Adipocyte (in vitro differentiated cells): ENCODE data around the gene NMNAT1.
A peak's percentile ranks its signal among the peaks of the same experiment; 100 is the strongest.

ENCODE experiments used
- DNase-seq: peaks from one replicate; pipeline ENCODE4 v3.0.0-alpha.2; 2015; ENCODE audit warnings: low read depth
- H3K27me3 ChIP-seq: replicated peaks from 2 replicates; pipeline ENCODE4 v1.7.0; 2013; ENCODE audit warnings: mild to moderate bottlenecking, low read length, moderate library complexity; ENCODE audit not compliant: control insufficient read depth, insufficient read depth
- H3K36me3 ChIP-seq: 2 replicates; pipeline ENCODE4 v1.7.0; 2013; ENCODE audit warnings: low read length, mild to moderate bottlenecking, moderate library complexity; ENCODE audit not compliant: control insufficient read depth, insufficient read depth, severe bottlenecking
- H3K4me1 ChIP-seq: 2 replicates; pipeline ENCODE4 v1.7.0; 2013; ENCODE audit warnings: mild to moderate bottlenecking, low read length, moderate library complexity; ENCODE audit not compliant: control insufficient read depth, insufficient read depth
- H3K4me3 ChIP-seq: 2 replicates; pipeline ENCODE4 v1.7.0; 2013; ENCODE audit warnings: mild to moderate bottlenecking, low read length, moderate library complexity
- H3K9ac ChIP-seq: 2 replicates; pipeline ENCODE4 v1.7.0; 2013; ENCODE audit warnings: mild to moderate bottlenecking, low read length, moderate library complexity
- H3K9me3 ChIP-seq: 2 replicates; pipeline ENCODE4 v1.7.0; 2013; ENCODE audit warnings: mild to moderate bottlenecking, low read length, moderate library complexity; ENCODE audit not compliant: control insufficient read depth

The NMNAT1 gene

DNA sequence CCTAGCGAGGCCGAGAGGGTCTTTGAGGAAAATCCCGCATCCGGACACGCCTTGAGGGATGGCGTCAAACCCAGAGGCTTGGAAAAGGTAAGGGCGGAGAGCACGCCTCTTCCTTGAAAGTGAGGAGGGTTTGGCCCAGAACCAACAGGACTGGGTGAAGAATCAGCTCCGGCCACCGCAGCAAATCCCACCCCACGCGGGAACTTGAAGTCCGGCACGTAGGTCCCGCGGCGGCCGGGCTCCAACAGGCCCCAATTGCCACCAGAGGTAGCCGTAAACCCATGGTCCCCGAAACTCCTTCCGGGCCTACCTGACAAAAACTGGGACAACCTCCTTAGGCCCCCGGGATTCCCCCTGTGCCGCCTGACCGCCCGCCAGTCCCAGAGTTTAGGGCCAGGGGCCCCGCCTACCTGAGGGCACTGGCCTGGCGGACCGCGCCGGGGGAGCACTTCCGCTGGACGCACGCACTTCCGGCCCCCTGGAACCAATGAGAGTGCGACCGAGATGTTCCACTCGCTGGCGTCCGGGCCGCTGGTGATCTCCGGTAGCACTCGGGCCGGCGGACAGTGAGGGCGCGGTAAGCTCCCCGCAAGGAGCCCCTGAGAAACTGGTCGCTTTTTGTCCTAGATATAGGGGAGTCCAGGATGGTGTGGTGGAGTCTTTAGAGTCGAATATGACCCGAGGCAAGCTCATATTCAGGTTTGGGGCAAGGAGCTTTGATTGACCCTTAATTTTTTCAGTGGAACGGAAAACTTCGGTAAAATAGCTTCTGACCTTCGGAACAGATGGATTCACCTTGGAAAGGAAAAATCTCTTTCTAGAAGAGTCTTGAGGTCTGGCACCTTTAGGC, at the start of gene NMNAT1, which contains the start of gene LZIC:
Gene NMNAT1, plus strand, starts transcription at position 537 of the 850 bp plus-strand sequence. CDS start 28,599 bp downstream, outside the sequence.
Gene LZIC, minus strand, starts transcription at position 453 of the 850 bp plus-strand sequence. CDS start 6,772 bp downstream, outside the sequence.
- no peaks in the 10 kb centered on the region for H3K27me3 ChIP-seq
- H3K9me3 ChIP-seq = no peaks in the 10 kb centered on the region
- peaks cover 7% of the 10 kb centered on the region for H3K4me1 ChIP-seq
- peaks cover 12% of the 10 kb centered on the region for H3K36me3 ChIP-seq
- peak; percentile 98 for DNase-seq
- peak within 1 kb of the TSS; percentile 98 for H3K9ac ChIP-seq
- peak within 1 kb of the TSS; percentile 99 for H3K4me3 ChIP-seq

GRCh38 chr1:9894115-9894514, 49.2 kb upstream of the NMNAT1 start:
- no peak overlapping the region for H3K4me3 ChIP-seq
- no peaks in the 10 kb centered on the region for H3K36me3 ChIP-seq
- H3K4me1 ChIP-seq = peaks cover 16% of the 10 kb centered on the region
- H3K9me3 ChIP-seq = no peaks in the 10 kb centered on the region
- DNase-seq = no peak
- no peaks in the 10 kb centered on the region for H3K27me3 ChIP-seq
- H3K9ac ChIP-seq = no peak overlapping the region

GRCh38 chr1:9900142-9901043, 42.9 kb upstream of the NMNAT1 start:
- Histone ChIP-seq H3K36me3 (no peaks in the 10 kb centered on the region), H3K4me1 (no peaks in the 10 kb centered on the region), H3K9ac (no peak overlapping the region), H3K4me3 (no peak overlapping the region), H3K27me3 (no peaks in the 10 kb centered on the region), H3K9me3 (no peaks in the 10 kb centered on the region)
- no peak for DNase-seq

GRCh38 chr1:9901148-9902059, 41.9 kb upstream of the NMNAT1 start:
- Histone ChIP-seq H3K9me3 (no peaks in the 10 kb centered on the region), H3K4me3 (no peak overlapping the region), H3K36me3 (no peaks in the 10 kb centered on the region), H3K9ac (no peak overlapping the region), H3K27me3 (no peaks in the 10 kb centered on the region), H3K4me1 (no peaks in the 10 kb centered on the region)
- no peak for DNase-seq

GRCh38 chr1:9902060-9902452, 41.2 kb upstream of the NMNAT1 start:
- DNase-seq = no peak
- H3K36me3 ChIP-seq = no peaks in the 10 kb centered on the region
- no peaks in the 10 kb centered on the region for H3K4me1 ChIP-seq
- H3K27me3 ChIP-seq = no peaks in the 10 kb centered on the region
- no peak overlapping the region for H3K4me3 ChIP-seq
- H3K9me3 ChIP-seq = no peaks in the 10 kb centered on the region
- no peak overlapping the region for H3K9ac ChIP-seq

DNA sequence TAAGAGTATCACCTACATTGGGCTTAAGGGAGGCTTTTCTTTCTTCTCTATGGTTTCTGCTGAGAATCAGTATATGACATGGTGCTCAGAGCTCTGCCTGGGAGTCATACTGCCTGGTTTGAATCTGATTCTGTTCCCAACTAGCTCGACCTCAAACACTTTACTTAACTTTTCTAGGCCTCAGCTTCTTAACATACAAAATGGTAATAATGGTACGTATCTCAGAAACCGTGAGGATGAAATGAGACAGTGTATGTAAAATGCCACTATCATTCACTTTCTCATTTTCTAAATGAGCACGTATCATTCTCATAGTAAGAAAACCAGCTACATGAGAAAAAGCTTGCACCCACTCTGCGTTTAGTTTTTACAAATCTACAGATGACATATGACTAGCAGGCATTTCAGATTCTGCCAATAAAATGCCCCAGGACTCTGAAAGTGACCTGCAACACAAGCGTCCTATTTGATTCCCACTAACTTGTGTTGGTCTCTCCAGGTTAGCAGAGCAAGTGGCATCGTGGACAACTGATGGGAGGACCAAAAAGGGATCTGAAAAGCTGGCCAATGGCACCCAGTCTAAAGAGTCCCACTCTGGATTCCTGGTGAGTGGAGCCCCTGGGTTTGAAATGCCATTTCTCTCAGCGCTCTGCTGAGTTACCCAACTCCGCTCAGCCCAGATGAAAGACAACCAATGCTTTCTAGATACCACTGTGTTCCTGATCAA, 39.3 kb upstream of the NMNAT1 start:
- Histone ChIP-seq H3K9ac (no peak overlapping the region), H3K4me3 (no peak overlapping the region), H3K4me1 (peaks cover 2% of the 10 kb centered on the region), H3K27me3 (no peaks in the 10 kb centered on the region), H3K36me3 (no peaks in the 10 kb centered on the region), H3K9me3 (no peaks in the 10 kb centered on the region)
- DNase-seq = no peak

- Histone ChIP-seq H3K9me3 (no peaks in the 10 kb centered on the region), H3K4me3 (no peak overlapping the region), H3K4me1 (peaks cover 9% of the 10 kb centered on the region), H3K9ac (no peak overlapping the region), H3K36me3 (no peaks in the 10 kb centered on the region), H3K27me3 (no peaks in the 10 kb centered on the region)
- no peak for DNase-seq
Measured at GRCh38 chr1:9904596-9904995, 38.7 kb upstream of the NMNAT1 start.

DNA sequence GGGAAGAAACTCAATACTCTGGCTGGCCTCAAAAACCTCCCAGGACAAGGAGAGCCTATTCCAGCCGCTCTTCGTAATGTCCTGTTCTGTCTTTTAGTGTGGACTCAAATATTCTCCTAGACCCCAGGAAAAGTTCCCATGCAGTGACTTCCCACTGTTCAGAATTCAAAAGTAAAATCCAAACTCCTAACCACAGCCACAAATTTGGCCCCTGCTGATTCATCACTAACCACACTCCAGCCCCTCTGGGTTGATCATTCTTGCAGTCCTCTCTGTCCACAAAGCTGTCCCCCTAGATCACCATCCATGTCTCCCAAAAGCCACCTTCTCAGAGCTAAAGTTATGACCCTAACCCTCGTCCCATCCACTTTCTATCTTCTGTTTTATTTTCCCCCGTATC, 38.3 kb upstream of the NMNAT1 start:
- Histone ChIP-seq H3K36me3 (no peaks in the 10 kb centered on the region), H3K9ac (no peak overlapping the region), H3K9me3 (no peaks in the 10 kb centered on the region), H3K4me3 (no peak overlapping the region), H3K4me1 (peaks cover 9% of the 10 kb centered on the region), H3K27me3 (no peaks in the 10 kb centered on the region)
- DNase-seq = no peak

- no peak overlapping the region for H3K4me3 ChIP-seq
- no peaks in the 10 kb centered on the region for H3K27me3 ChIP-seq
- no peak for DNase-seq
- H3K36me3 ChIP-seq = no peaks in the 10 kb centered on the region
- no peaks in the 10 kb centered on the region for H3K9me3 ChIP-seq
- no peak overlapping the region for H3K9ac ChIP-seq
- peaks cover 15% of the 10 kb centered on the region for H3K4me1 ChIP-seq
Measured at GRCh38 chr1:9906466-9906865, 36.8 kb upstream of the NMNAT1 start.

DNA sequence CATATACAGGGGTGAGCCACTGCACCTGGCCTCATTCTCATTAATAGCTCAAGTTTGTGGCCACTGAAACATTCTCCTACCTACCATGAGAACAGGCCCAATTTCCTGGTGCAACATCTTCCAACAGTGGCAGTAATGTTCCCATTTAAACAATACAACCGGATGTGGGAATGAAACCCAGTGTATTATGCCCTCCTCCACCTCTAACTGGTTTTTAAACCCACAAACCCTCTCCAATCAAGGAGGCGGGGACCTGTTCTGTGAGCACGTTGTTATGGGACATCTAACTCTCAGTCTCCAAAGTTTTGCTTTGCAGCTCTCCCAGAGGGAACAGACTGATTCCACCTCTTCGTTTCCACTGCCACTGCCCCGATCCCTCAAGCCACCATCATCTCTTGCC, 35.8 kb upstream of the NMNAT1 start:
- Histone ChIP-seq H3K36me3 (no peaks in the 10 kb centered on the region), H3K27me3 (no peaks in the 10 kb centered on the region), H3K9me3 (no peaks in the 10 kb centered on the region), H3K9ac (no peak overlapping the region), H3K4me3 (no peak overlapping the region), H3K4me1 (peaks cover 15% of the 10 kb centered on the region)
- no peak for DNase-seq
